ENCODE data around the gene SETDB2.

SETDB2 gene

DNA sequence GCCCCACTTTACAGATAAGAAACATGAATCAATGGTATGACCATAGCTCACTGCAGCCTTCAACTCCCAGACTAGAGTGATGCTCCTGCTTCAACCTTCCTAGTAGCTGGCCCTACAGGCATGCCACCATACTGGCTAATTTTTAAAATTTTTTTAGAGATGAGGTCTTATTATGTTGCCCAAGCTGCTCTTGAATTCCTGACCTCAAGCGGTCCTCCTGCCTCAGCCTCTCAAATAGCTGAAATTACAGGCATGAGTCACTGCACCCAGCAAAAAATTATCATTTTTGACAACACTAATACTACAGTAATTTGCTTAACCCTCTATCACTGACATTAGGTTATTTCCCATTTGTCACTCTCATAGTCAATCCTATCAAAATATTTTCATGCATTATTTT is 15.0 kb upstream of the SETDB2 start:
- no peak for DNase-seq

GRCh38 chr13:49435992-49436391 is 8.1 kb upstream of the SETDB2 start:
- no peak for DNase-seq

DNA sequence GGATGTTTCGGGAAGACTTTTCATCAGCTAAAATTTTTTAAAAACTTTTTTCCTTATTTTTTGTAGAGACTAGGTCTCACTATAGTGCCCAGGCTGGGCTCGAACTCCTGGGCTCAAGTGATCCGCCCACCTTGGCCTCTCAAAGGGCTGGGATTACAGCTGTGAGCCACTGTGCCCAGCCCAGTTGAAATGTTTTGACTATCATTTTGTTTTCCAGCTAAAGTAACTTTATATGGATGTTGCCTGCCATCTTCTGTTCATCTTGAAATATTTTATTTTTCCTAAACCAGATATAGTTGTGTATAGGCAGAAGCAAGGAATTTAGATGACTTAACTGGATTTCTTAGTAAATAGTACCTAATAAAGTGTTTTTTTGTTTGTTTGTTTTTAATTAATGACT is 7.2 kb upstream of the SETDB2 start:
- peak; percentile 26 for DNase-seq

DNA sequence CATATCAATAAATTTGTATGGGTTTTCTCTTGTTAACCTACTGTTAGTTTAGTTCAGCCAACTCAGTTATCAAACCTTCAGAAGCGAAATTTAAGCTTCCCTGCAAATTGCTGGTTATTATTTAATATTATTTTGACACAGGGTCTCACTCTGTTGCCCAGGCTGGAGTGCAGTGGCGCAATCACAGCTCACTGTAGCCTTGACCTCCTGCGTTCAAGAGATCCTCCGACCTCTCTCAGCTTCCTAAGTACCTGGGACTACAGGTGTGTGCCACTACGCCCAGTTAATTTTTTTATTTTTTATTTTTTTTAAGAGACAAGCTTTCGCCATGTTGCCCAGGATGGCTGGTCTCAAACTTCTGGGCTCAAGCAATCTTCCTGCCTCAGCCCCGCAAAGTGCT is 6.4 kb upstream of the SETDB2 start:
- no peak for DNase-seq

DNA sequence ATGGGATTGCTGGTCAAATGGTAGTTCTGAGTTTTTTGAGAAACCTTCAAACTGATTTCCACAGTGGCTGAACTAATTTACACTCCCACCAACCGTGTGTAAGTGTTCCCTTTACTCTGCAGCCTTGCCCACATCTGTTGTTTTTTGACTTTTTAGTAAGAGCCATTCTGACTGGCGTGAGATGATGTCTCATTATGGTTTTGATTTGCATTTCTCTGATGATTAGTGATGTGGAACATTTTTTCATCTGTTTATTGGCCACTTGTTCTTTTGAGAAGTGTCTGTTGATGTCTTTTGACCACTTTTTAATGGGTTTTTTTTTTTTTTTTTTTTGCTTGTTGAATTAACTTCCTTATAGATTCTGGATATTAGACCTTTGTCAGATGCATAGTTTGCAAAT is 4.5 kb upstream of the SETDB2 start:
- DNase-seq, result peak; percentile 4

- DNase-seq, result no peak
Measured at GRCh38 chr13:49441312-49441711, 2.8 kb upstream of the SETDB2 start.

DNA sequence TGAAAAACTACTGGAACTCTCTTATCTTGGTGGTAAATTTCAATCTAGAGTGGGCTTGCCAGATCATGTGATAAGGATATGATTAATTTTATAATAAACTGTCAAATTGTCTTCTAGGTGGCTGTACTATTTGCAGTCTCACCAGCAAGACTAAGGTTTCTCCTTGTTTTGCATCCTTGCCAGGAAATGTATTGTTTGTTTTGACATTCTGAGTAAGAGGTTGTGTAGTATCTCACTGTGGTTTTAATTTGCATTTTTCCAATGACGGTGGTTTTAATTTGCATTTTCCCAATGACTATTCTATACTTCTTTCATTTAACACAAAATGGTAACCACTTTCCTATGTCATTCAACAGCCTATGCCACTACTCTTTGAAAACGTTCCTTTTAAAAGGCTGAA is 2.2 kb upstream of the SETDB2 start:
- DNase-seq, result no peak

DNA sequence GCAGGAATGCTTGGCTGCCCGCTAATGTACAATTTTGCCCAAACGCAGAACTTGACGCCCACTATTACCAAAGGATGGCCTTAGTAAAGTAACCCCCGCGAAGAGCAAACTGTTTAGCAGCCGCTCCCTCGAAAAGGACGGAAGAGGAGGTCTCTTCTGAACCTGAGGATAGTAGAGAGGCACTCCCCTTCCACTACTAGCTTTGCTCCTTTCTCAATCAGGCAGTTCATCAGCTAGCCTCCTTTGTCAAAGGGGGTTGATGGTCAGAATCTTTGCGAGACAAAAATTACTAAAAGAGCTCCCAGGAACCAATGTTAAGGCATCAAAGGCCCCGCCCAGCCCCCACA is 744 bp upstream of the SETDB2 start:
- DNase-seq, result peak; percentile 63

GRCh38 chr13:49444524-49445395 is 686 bp downstream of the SETDB2 start:
- peak; percentile 33 for DNase-seq

- no peak for DNase-seq
Measured at GRCh38 chr13:49446473-49446872, 2.4 kb downstream of the SETDB2 start.

DNA sequence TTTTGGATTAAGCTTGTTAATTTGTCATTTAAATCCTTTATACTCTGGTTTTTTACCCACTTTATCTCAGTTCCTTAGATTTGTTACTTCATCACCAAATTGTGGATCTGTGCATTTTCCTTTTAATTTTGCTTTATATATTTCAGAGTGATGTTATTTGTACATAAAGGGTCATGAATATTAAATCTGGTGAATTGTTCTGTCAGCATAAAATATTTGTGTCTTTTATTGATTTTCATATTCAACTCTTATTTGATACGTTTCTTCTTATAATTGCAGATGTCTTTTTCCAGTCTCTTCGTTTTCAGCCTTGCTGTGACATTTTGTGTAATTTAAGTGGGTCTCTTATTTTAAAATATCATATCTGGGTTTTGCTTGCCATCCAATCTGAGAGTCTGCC is 4.7 kb downstream of the SETDB2 start:
- no peak for DNase-seq

DNA sequence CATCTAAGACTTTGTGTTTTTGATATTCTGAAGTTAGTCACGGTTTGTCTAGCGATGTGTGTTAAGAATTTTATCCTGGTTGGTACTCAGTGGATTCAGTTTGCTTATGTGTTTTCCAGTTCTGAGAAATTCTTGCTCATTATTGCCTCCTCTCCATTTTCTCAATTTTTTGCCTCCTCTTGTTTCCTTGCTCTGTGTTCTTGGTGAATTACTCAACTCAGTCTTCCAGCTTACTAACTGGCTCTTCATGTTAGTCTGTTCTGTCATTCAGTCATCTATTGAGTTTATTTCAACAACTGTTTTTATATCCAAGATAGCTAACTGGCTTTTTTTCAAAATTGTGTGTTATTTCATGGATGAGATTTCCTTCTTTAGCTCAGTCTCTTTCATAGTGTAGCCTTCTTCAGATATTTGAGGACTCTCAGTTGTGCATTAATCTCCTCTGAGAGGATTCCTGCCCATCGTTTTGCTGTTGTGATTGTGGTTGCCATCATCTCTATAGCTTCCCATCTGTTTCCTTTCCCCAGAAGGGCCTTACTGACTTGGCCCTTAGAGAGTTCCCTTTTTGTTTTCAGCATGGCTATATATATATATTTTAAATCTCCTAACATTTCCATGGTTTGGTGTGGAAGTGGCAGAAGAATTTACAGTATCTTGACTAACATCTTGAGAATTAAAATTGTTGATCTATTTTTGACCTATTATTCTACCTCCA is 6.2 kb downstream of the SETDB2 start:
- DNase-seq, result no peak

GRCh38 chr13:49452725-49453457 is 8.8 kb downstream of the SETDB2 start:
- DNase-seq, result no peak

DNA sequence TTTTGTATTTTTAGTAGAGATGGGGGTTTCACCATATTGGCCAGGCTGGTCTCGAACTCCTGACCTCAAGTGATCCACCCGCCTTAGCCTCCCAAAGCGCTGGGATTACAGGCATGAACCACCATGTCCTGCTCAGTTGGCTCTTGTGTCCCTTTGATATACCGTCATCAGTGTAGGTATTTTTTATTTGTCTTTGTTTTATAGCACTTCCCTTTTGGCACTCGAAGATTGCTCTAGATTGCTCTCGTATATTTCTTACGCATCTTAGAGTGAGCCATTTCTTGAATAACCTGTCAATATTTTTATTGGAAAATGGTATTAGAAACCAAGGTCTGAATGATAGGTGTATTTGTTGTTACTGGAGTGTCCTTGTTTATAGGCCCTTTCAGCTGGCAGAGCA is 9.4 kb downstream of the SETDB2 start:
- no peak for DNase-seq

DNA sequence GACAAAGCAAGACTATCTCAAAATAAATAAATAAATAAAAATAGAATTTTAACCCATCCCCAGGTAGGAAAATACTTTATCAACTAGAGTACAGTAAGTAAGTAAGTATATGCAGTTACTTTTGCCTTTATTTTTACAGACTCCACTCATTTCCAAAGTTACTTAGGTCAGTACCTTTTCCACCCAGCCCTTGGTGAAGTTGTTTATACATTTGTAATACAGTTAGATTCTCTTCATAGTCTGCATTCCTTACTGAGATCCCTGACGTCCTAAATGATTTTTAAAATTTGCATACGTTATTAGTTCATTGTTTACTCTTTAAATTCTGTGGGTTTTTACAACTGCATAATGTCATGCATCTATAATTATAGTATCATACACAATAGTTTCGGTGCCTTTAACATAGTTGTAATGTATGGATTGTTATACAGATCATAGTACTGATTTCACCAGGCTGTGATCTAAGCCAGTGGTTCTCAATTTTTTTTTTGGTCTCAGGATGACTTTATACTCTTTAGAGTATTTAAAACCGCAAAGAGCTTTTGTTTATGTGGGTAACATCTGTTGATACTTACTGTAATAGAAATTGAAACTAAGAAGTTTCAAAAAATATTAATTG is 10.4 kb downstream of the SETDB2 start:
- no peak for DNase-seq

DNA sequence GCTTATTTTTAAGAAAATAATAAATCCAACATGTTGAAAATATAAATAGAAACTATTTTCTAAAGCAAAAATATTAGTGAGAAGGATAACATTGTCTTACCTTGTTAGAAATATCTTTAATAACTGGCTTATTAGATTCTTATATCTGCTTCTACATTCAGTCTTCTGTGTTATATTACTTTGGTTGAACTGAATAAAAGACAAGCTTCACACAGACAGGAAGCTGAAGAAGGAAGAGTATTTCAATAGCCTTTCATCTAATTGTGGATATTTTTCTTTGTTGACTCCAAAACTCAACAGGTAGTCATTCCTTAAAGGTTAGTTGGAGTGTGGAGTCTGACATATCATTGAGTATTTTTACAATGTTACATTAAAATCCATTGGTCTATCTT is 10.9 kb downstream of the SETDB2 start:
- DNase-seq, result no peak

- no peak for DNase-seq
Measured at GRCh38 chr13:49456156-49456555, 12.1 kb downstream of the SETDB2 start.

DNA sequence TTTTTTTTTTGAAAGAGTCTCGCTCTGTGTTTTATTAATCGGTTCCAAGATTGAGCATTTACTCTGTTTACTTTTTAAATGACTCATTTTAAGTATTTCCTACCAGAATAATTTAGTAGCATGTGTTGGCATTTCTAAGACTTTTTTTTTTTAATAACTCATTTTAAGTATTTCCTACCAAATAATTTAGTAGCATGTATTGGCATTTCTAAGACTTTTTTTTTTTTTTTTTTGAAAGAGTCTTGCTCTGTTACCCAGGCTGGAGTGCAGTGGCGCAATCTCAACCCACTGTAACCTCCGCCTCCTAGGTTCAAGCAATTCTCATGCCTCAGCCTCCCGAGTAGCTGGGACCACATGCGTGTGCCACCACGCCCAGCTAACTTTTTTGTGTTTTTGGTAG is 13.1 kb downstream of the SETDB2 start:
- no peak for DNase-seq

DNA sequence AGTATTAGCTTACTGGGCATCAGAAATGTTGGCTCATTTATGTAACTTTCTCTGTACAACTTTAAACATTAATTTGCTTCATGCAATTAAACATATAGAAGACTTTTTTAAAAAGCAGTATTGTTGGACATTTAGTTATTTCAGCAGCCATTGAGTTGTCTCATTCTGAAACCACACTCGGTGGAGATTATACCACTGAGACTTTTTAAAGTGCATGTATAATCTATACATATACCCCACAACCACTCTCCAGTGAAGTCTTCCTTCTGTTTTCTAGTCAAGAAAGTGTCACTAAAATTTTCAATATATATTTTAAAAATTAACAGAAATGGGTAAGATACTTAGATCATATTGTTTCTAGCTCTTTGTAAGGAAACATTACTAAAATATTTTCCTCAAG is 15.5 kb downstream of the SETDB2 start:
- no peak for DNase-seq

DNA sequence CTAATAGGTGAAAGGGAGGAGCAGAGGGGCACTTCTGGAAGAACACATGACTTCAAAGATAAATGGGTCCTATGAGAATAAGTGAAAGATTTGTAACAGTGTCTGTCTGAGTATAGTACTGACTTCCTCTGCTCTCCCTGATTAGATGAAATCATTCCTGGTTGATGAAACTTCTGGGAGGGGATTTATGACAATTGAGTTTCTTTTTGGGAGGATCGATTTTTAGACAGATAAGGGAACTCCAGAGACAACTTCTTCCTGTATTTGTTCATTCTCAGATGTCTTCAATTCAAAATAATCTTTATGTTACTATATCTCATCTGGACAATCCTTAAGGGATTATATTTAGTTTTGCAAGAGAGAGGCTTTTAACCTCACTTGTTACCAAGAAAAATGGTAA is 20.0 kb downstream of the SETDB2 start:
- DNase-seq, result no peak

- no peak for DNase-seq
Measured at GRCh38 chr13:49464621-49465325, 20.7 kb downstream of the SETDB2 start.

GRCh38 chr13:49466292-49466838 is 22.3 kb downstream of the SETDB2 start:
- no peak for DNase-seq
